Endometrial microvascular endothelial cells (primary cell): Measurements from ENCODE around the gene SIGLEC11. TPM values are rescaled to one million over a fixed set of nuclear protein-coding genes. Genes with fewer than 3 reads are reported as not detected.
"Not testable (repeated sequence)": the region's sequence is repeated elsewhere in the genome, so short reads cannot be mapped to it uniquely, and the experiment has no call there.

Experiments
- in situ Hi-C: cut with HindIII; loops from 2 replicates; pipeline ENCODE4 v1.10.0; 2017; ENCODE audit warnings: low sequenced_read_pairs, low pct_unique_long_range_greater_than_20kb; ENCODE audit errors: inconsistent ontology term
- total RNA-seq: library from RNA; depleted of rRNA; stranded (reverse); fragments of >200 nt; gene quantifications from one replicate; pipeline ENCODE4 v1.2.3, GENCODE V29; 2015; ENCODE audit errors: inconsistent ontology term

Gene SIGLEC11
- total RNA-seq, 1 donor from 2014 or later = not detected

GRCh38 chr19:49985871-49986270 is 24.9 kb upstream of the SIGLEC11 start:
- in situ Hi-C loops = no loop called here

- in situ Hi-C loops = no loop called here
These were observed 23.5 kb upstream of the SIGLEC11 start for GRCh38 chr19:49984491-49984890.

GRCh38 chr19:49983645-49984229 is 22.8 kb upstream of the SIGLEC11 start:
- in situ Hi-C loops = no loop called here

GRCh38 chr19:49981603-49982593 is 20.9 kb upstream of the SIGLEC11 start:
- in situ Hi-C loops = no loop called here

GRCh38 chr19:49978324-49978723 is 17.4 kb upstream of the SIGLEC11 start:
- in situ Hi-C loops = no loop called here

- in situ Hi-C loops = no loop called here
These were observed 16.9 kb upstream of the SIGLEC11 start for GRCh38 chr19:49977881-49978280.

- in situ Hi-C loops = no loop called here
These were observed 16.1 kb upstream of the SIGLEC11 start for GRCh38 chr19:49977076-49977475.

GRCh38 chr19:49976496-49976895 is 15.5 kb upstream of the SIGLEC11 start:
- in situ Hi-C loops = no loop called here

- in situ Hi-C loops = no loop called here
These were observed 14.1 kb upstream of the SIGLEC11 start for GRCh38 chr19:49975051-49975450.

GRCh38 chr19:49973987-49974386 is 13.0 kb upstream of the SIGLEC11 start:
- in situ Hi-C loops = no loop called here

- in situ Hi-C loops = no loop called here
These were observed 11.9 kb upstream of the SIGLEC11 start for GRCh38 chr19:49972841-49973240.

GRCh38 chr19:49971991-49972411 is 11.0 kb upstream of the SIGLEC11 start:
- in situ Hi-C loops = no loop called here

- in situ Hi-C loops = not testable (repeated sequence)
These were observed 8.4 kb upstream of the SIGLEC11 start for GRCh38 chr19:49969355-49969754.

- in situ Hi-C loops = no loop called here
These were observed 7.4 kb upstream of the SIGLEC11 start for GRCh38 chr19:49968279-49968922.

- in situ Hi-C loops = not testable (repeated sequence)
These were observed 1.1 kb downstream of the SIGLEC11 start for GRCh38 chr19:49959892-49960291.

GRCh38 chr19:49958596-49958995 is 2.4 kb downstream of the SIGLEC11 start:
- in situ Hi-C loops = not testable (repeated sequence)

- in situ Hi-C loops = not testable (repeated sequence)
These were observed 2.8 kb downstream of the SIGLEC11 start for GRCh38 chr19:49958144-49958543.

- in situ Hi-C loops = no loop called here
These were observed 3.6 kb downstream of the SIGLEC11 start for GRCh38 chr19:49957262-49957915.

- in situ Hi-C loops = no loop called here
These were observed 4.9 kb downstream of the SIGLEC11 start for GRCh38 chr19:49956115-49956495.
